GM18517 (cell line): Measurements from ENCODE around the gene MPL.

Experiments used
- ATAC-seq: cut with Tn5 transposase; IDR thresholded peaks from one replicate; pipeline ENCODE4 v1.9.1; 2021; ENCODE audit warnings: mild to moderate bottlenecking, moderate library complexity; ENCODE audit not compliant: unreplicated experiment

The MPL gene

GRCh38 chr1:43351421-43352350 is 14.1 kb downstream of the MPL start:
- ATAC-seq: no peak

- no peak for ATAC-seq
Observed at GRCh38 chr1:43352351-43352705, 14.7 kb downstream of the MPL start.

DNA sequence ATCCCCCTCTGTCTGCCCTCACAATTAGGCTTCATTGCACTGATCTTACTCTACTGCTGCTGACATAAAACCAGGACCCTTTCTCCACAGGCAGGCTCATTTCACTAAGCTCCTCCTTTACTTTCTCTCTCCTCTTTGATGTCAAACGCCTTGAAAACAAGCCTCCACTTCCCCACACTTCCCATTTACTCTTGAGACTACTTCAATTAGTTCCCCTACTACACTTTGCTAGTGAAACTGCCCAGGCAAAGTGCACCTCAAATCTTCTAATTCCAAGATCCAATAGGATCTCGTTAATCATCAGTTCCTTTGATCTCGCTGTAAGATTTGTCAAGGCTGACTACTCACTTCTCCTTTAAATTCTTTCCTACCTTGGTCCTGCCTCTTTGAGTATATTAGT is 15.3 kb downstream of the MPL start:
- ATAC-seq: no peak

DNA sequence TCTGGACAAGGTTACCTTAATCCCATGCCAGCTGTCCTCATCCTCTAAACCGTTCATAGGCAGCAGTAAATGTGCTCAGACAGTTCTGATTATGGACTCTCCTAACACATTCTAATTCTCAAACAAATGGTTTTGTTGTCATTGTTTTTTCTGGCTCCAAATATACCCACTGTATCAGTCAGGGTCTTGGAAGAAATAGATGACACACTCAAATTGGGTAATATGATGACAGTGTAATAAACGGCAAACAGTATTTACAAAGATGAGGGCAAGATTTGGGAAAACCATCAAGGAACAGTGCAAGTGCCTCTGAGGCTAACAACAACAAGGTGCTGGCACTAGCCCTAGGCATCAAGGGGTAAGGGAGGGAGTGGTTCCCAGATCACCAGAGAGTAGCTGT is 16.9 kb downstream of the MPL start:
- ATAC-seq: no peak

DNA sequence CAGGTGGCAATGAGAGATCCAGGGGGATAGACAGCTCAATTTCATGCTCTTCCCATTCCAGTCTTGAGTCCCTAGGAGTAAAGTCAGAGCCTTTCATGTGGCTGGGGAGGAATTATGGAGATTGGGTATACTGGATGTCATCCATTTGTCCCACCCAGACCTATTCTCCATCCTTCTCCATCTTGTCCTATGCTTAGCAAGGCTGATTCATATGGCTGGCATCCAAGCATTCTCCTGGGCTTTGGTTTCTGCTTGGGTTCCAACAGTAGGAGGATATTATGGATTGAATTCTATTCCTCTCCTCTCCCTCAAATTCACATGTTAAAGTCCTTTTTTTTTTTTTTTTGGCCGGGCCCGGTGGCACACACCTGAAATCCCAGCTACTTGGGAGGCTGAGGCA is 17.3 kb downstream of the MPL start:
- no peak for ATAC-seq

DNA sequence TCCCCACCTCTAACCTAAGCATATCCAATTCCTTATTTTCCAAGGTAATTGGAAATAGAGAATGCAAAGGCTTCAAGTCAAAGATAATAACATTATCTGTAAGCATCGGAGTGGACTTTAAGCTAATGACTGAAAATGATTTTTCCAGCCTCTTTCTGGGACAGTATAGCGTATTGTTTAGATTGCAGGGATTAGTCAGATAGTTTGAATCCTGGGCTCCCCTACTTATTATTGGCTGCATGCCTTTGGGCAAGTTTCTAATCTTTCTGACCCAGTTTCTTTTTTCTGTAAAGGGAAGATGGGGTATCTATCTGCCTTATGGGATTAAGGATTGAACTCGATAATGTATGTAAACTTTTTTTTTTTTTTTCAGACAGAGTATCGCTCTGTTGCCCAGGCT is 19.6 kb downstream of the MPL start:
- no peak for ATAC-seq

DNA sequence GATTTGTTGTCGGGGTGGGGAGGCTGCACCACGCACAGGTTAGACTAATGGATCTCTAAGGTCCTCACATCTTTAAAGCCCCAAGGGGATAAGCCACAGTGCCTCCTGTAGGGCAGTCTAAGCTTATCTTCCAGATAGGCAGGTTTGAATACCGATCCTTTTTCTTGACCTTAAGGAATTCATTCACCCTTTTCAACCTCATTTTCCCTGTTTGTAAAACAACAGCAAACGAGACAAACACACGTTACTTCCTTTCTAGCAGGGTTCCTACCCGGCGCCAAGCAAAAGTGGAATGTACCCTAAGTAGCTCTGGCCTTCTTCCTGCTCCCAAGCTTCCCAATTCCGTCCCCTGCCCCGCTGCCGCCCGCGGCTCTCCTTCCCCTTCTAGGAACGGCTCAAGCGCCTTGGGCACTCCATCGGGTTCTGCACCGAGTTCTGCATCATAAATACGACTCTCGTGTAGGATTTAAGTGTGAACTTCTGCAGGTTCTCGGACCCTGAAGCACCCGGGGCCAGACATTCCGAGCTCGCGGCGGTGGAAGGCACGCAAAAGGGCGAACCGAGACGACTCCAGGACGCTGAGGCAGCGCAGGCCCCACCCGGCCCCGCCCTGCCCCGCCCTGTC is 20.6 kb downstream of the MPL start:
- ATAC-seq: no peak

GRCh38 chr1:43358746-43359693 is 21.4 kb downstream of the MPL start, which contains the start of gene CDC20:
CDC20 (plus strand) TSS chr1:43358981; CDS start chr1:43359216, 235 bp downstream.
- peak; percentile 90 for ATAC-seq

GRCh38 chr1:43359696-43360095 is 22.1 kb downstream of the MPL start:
- ATAC-seq: no peak

- no peak for ATAC-seq
Observed at GRCh38 chr1:43360616-43361015, 23.0 kb downstream of the MPL start.

DNA sequence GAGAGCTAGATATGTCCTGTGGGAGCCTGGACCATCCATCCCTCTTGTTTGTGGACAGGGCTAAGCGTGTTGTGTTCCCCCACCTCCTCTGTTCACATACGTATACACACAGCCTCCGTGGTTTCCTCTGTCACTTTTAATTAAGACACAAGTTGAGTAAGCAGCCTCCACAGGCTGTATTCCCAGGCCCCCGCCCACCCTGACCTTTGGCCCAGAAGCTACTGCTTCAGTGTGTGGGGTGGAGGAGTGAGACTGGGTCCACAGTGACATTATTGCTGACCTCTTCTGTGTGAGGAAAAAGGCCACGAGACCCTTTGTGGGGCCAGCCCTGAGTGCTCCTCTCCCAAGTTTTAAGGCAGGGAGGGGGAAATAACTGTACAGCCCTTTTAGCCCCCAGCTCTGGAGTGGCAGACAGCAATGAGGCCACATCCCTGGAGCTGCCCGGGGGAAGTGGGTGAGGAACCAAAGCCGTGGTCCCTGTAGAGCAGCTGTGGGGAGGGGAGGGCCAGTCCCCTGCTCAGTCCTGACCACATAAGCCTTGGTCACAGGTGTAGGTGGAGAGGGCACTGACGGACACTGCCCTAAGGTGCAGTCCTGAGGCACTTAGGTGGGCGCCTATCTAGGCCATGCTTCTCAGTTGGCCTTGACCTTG is 25.8 kb downstream of the MPL start:
- no peak for ATAC-seq

DNA sequence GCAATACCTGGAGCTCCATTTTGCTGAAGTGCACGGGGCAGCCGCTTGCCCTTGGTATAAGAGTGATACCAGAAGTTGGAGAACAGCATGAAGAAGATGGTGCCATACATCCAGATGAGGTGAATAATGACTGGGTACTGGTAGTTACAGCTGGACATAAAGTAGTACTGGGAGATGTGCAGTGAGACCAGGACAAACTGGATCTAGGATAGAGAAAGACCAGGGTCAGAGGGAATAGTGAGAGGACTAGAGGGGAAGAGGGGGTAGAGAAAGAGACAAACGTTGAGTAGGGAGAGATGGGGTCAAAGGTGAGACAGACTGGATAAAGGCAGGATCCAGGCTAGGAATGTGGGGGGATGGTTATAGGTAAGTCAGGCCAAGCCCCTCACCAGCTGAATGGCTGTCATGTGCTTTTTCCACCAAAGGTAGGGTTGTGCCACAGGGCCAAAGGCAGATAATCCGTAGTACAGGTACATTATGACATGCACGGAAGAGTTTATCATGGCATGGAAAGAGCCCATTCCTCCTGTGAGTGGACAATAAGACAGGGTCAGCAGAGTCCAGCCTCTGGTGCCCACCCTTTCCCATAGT is 26.4 kb downstream of the MPL start:
- ATAC-seq: no peak

DNA sequence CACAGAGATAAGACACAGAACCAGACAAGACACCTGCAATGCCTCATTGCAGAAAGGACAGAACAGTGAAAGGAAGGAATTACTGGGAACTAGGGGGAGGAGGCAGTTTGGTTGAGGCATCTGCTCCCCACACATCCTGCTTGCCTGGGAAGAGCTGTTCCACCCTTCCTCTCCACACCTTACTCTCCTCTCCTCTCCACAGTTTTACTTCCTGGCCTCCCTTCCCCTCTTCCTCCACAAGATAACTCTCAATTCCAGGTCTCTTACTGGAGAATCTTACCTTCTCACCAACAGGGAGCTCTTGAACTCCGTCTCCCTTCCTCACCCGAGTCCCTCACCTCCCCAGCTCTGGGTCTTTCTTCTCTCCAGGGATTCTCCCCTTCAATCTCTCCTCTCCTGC is 28.1 kb downstream of the MPL start:
- no peak for ATAC-seq

- no peak for ATAC-seq
Observed at GRCh38 chr1:43366179-43366578, 28.6 kb downstream of the MPL start.

DNA sequence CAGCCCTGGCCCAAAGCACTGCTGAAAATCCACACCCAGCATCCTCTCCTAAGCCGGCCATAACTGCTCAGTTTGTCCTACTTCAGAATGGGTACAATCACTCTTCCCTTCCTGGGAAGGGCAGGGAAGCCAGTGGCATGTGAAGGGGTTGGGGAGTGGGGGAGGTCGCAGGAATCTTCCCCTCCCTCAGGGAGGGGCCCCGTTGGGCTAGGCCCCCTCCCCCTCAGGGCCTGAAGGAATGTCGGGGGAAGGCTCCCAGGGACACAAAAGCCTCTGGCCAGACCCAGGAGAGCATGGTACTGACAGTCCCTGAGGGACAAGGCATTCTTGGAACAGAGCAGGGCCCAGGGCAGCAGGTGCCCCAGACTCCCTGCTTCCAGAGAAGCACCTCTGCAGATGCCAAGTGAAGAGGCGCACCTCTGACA is 29.0 kb downstream of the MPL start:
- no peak for ATAC-seq

DNA sequence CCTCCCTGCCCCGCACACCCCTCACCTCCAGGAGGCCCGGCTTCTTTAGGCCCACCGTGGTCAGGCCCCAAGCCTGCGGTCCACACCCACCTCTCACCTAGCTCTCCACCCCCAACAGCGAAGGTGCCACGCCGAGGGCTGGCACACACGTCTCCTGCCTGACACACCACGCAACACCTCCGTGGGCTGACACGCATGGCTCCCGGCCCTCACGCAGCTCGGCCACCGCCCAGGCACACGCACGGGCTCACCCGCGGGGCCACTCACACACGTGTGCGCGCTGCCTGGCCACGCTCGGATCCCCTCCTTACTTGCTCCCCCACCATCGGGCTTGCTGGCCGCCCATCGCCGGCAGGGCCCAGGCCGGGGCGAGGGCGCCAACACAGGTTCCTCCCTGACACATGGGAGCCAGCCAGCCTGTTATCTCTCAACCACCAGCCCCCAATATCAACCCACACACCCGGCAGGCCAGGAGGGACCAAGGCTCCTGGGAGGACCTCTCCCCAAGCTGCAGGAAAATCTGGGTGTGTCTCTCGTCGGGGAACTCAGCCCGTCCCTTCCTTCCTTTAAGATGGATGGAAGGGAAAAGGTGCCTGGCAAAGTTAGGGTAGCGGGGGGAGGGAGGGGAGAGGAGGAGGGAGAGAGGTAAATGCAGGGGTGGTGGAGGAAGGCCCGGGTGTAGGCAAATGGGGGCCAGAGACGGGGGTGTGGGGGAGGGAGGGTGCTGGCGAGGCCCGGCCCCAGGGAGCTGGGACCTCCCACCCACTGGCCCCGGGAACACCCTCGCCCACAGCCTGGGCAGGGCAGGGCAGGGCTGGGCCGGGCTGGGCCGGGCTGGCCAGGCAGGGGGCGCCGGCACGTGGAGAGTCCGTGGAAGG is 29.6 kb downstream of the MPL start:
- peak; percentile 40 for ATAC-seq

DNA sequence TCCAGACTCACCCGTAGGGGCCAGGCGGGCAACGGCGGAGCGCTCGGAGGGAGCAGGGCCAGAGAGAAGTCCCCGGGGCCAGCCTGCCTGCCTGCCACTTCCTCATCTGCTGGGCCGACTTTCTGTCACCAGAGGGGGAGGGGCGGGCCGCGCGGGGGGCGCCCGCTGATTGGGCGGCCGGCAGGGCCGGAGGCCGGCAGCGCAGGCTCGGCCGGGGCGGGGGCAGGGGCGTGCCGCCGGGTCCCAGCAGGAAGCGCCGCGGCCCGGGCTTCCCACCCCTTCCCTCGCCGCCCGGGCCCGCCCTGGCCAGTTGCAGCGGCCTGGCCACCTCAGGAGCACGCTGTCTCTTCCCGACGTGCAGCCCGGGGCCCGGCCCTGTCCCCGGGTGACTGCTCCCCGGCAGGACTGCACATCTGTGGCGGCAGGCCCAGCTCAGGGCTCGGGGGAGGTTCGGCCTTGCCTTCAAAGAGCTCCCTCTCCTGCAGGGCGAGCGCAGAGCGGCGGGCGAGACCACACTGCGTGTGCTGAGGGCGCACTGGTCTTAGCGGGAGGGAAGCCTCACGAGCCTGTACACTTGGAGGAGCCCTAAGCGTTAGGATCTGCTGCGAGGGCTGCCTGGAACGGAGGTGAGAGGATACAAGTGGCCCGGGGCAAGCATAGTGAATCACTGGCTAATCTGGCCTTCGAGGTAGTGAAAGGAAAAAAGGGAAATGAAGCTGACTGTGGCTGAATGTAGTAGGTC is 30.5 kb downstream of the MPL start, which contains the start of gene ELOVL1:
ELOVL1 (minus strand) TSS at position 108 of the 742 bp plus-strand sequence. CDS start 2,402 bp downstream, outside the sequence.
- ATAC-seq: peak; percentile 66

- peak; percentile 2 for ATAC-seq
Observed at GRCh38 chr1:43368646-43369020, 31.0 kb downstream of the MPL start.
